ENCODE results near the gene SSBP3.

- no peak for TF ChIP-seq CTCF (IDR thresholded peaks at IDR 0.05)
- no peak for TF ChIP-seq POLR2A (IDR thresholded peaks at IDR 0.05)
Measured at GRCh38 chr1:54390655-54391054, 15.5 kb downstream of the SSBP3 start.
